Caco-2 (cell line): ENCODE results near the gene OPN5. TPM values are rescaled to one million over a fixed set of nuclear protein-coding genes. Genes with fewer than 3 reads are reported as not detected.
"Not testable (repeated sequence)": the region's sequence is repeated elsewhere in the genome, so short reads cannot be mapped to it uniquely, and the experiment has no call there.

Source experiments
- BruUV-seq: library from RNA; stranded (reverse); fragments of 400-500 nt; replicated peaks from 2 replicates; lab custom pipeline; 2021; lab: Mats Ljungman, UMichigan
- CTCF ChIA-PET: fragments of 300-600 bp; sonication (Branson Sonifier 250); formaldehyde crosslinking; loops from one replicate; lab custom pipeline; 2022; ENCODE audit warnings: antibody characterized with exemption; lab: Charles Lee
- POLR2A ChIA-PET: fragments of 300-600 bp; sonication (Branson Sonifier 250); formaldehyde crosslinking; loops from one replicate; lab custom pipeline; 2022; ENCODE audit warnings: antibody characterized with exemption; lab: Charles Lee
- DNase-seq, 2 experiments: peaks; one replicate each; pipeline versions ENCODE4 v3.0.0 to v3.0.0-alpha.2; 2020 to 2022
- H3K27me3 ChIP-seq: replicated peaks from 2 replicates; pipeline ENCODE4 v1.6.0; 2011; ENCODE audit warnings: low read length; ENCODE audit not compliant: control insufficient read depth, insufficient read depth
- H3K36me3 ChIP-seq: 2 replicates; pipeline ENCODE4 v1.5.1; 2011; ENCODE audit warnings: low read length; ENCODE audit not compliant: control insufficient read depth, insufficient read depth
- H3K4me1 ChIP-seq: fragments of 250-450 bp; sonication (Bioruptor Pico); 2 replicates; pipeline ENCODE4 v1.5.1; 2020; ENCODE audit warnings: mild to moderate bottlenecking
- H3K4me3 ChIP-seq: 2 replicates; pipeline ENCODE4 v1.5.1; 2011; ENCODE audit warnings: low read depth, mild to moderate bottlenecking, control low read depth, low read length
- H3K9me3 ChIP-seq: fragments of 250-450 bp; sonication (Bioruptor Pico); 2 replicates; pipeline ENCODE4 v1.5.1; 2020; ENCODE audit warnings: mild to moderate bottlenecking, moderate library complexity
- H3K27ac Mint-ChIP-seq: one replicate; pipeline ENCODE4 v1.8.0; 2022; ENCODE audit warnings: mixed read lengths; ENCODE audit not compliant: unreplicated experiment
- H3K27me3 Mint-ChIP-seq: one replicate; pipeline ENCODE4 v1.8.0; 2022; ENCODE audit warnings: mixed read lengths; ENCODE audit not compliant: insufficient read depth, unreplicated experiment
- H3K36me3 Mint-ChIP-seq: one replicate; pipeline ENCODE4 v1.8.0; 2022; ENCODE audit warnings: mild to moderate bottlenecking, mixed read lengths; ENCODE audit not compliant: insufficient read depth, unreplicated experiment
- H3K4me1 Mint-ChIP-seq: one replicate; pipeline ENCODE4 v1.8.0; 2022; ENCODE audit warnings: low read depth, mixed read lengths; ENCODE audit not compliant: unreplicated experiment
- H3K4me3 Mint-ChIP-seq: one replicate; pipeline ENCODE4 v1.8.0; 2022; ENCODE audit warnings: mild to moderate bottlenecking, moderate library complexity, mixed read lengths; ENCODE audit not compliant: unreplicated experiment
- H3K9me3 Mint-ChIP-seq: one replicate; pipeline ENCODE4 v1.8.0; 2022; ENCODE audit warnings: mixed read lengths; ENCODE audit not compliant: unreplicated experiment
- CTCF ChIP-seq, 2 experiments: fragments of 200-600 bp in 1 of 2; IDR thresholded peaks; 1 replicate in 1 of 2; 2 replicates in 1 of 2; pipeline versions ENCODE4 v1.5.1 to v1.8.0; 2011 to 2022; ENCODE audit warnings: antibody characterized with exemption in 1 of 2, control low read depth in 1 of 2, inconsistent platforms in 1 of 2, low read depth in 1 of 2, low read length in 1 of 2, mild to moderate bottlenecking in 1 of 2, moderate library complexity in 1 of 2; ENCODE audit not compliant: insufficient read depth in 1 of 2, severe bottlenecking in 1 of 2, unreplicated experiment in 1 of 2
- intact Hi-C: fragments of 100-400 bp; cut with micrococcal nuclease; formaldehyde crosslinking; loops from one replicate; pipeline ENCODE4 v1.10.0; 2022; ENCODE audit not compliant: unreplicated experiment
- total RNA-seq: library from RNA; stranded (reverse); gene quantifications from 2 replicates; pipeline ENCODE4 v1.2.3, GENCODE V29; 2022

The OPN5 gene
- total RNA-seq, 1 experiment from 2014 or later: not detected

GRCh38 chr6:47740714-47741113 lies 41.1 kb upstream of the OPN5 start:
- no TSS peak for BruUV-seq
- Histone ChIP-seq H3K36me3 (no peaks in the 10 kb centered on the region), H3K9me3 (peaks cover 4% of the 10 kb centered on the region; the same call in 1 of the 2 replicates), H3K4me1 (no peaks in the 10 kb centered on the region), H3K27me3 (no peaks in the 10 kb centered on the region), H3K4me3 (no peak overlapping the region)
- H3K4me1 Mint-ChIP-seq: no peaks in the 10 kb centered on the region
- H3K27me3 Mint-ChIP-seq: no peaks in the 10 kb centered on the region
- DNase-seq: no peak
- H3K36me3 Mint-ChIP-seq: no peaks in the 10 kb centered on the region
- POLR2A ChIA-PET: no interaction called here
- intact Hi-C loops: no loop called here
- no peaks in the 10 kb centered on the region for H3K9me3 Mint-ChIP-seq
- no peak for TF ChIP-seq CTCF (IDR thresholded peaks at IDR 0.05; ENCODE audit: insufficient read depth in 1 of 2, low read depth in 1 of 2, low read length in 1 of 2, severe bottlenecking in 1 of 2, unreplicated experiment in 1 of 2)
- CTCF ChIA-PET: no interaction called here
- no peak overlapping the region for H3K4me3 Mint-ChIP-seq
- H3K27ac Mint-ChIP-seq: no peak overlapping the region

GRCh38 chr6:47741807-47742206 lies 40.0 kb upstream of the OPN5 start:
- no peaks in the 10 kb centered on the region for H3K4me1 Mint-ChIP-seq
- DNase-seq: no peak
- CTCF ChIA-PET: no interaction called here
- TF ChIP-seq CTCF (IDR thresholded peaks at IDR 0.05; ENCODE audit: insufficient read depth in 1 of 2, low read depth in 1 of 2, low read length in 1 of 2, severe bottlenecking in 1 of 2, unreplicated experiment in 1 of 2): no peak
- no peaks in the 10 kb centered on the region for H3K36me3 ChIP-seq
- no peak overlapping the region for H3K4me3 ChIP-seq
- no peak overlapping the region for H3K27ac Mint-ChIP-seq
- H3K9me3 ChIP-seq: peaks cover 4% of the 10 kb centered on the region; the same call in 1 of the 2 replicates
- no peaks in the 10 kb centered on the region for H3K27me3 ChIP-seq
- H3K9me3 Mint-ChIP-seq: no peaks in the 10 kb centered on the region
- intact Hi-C loops: no loop called here
- H3K4me3 Mint-ChIP-seq: no peak overlapping the region
- no peaks in the 10 kb centered on the region for H3K27me3 Mint-ChIP-seq
- no peaks in the 10 kb centered on the region for H3K4me1 ChIP-seq
- no TSS peak for BruUV-seq
- POLR2A ChIA-PET: no interaction called here
- no peaks in the 10 kb centered on the region for H3K36me3 Mint-ChIP-seq

GRCh38 chr6:47743744-47744143 lies 38.1 kb upstream of the OPN5 start:
- CTCF ChIA-PET: no interaction called here
- no peaks in the 10 kb centered on the region for H3K36me3 Mint-ChIP-seq

GRCh38 chr6:47745269-47745668 lies 36.6 kb upstream of the OPN5 start:
- H3K9me3 Mint-ChIP-seq, H3K4me1 ChIP-seq, H3K9me3 ChIP-seq, DNase-seq, H3K36me3 ChIP-seq, H3K4me1 Mint-ChIP-seq, BruUV-seq, intact Hi-C loops, H3K27me3 ChIP-seq, H3K27ac Mint-ChIP-seq, H3K4me3 Mint-ChIP-seq, H3K27me3 Mint-ChIP-seq, H3K36me3 Mint-ChIP-seq, H3K4me3 ChIP-seq, CTCF ChIA-PET: not testable (repeated sequence)
- POLR2A ChIA-PET: interaction anchor here (0.6 kb wide), 1 partner anchor 19 kb away, joined by 4 read pairs; no protein-coding TSS in a partner anchor

More at GRCh38 chr6:47743744-47744143, 38.1 kb upstream of the OPN5 start:
- Histone ChIP-seq H3K36me3 (no peaks in the 10 kb centered on the region), H3K27me3 (no peaks in the 10 kb centered on the region), H3K4me3 (no peak overlapping the region), H3K4me1 (no peaks in the 10 kb centered on the region), H3K9me3 (peaks cover 4% of the 10 kb centered on the region; the same call in 1 of the 2 replicates)
- no peak for TF ChIP-seq CTCF (IDR thresholded peaks at IDR 0.05; ENCODE audit: insufficient read depth in 1 of 2, low read depth in 1 of 2, low read length in 1 of 2, severe bottlenecking in 1 of 2, unreplicated experiment in 1 of 2)
- H3K27me3 Mint-ChIP-seq: no peaks in the 10 kb centered on the region
- DNase-seq: no peak
- H3K9me3 Mint-ChIP-seq: no peaks in the 10 kb centered on the region
- intact Hi-C loops: no loop called here
- BruUV-seq: no TSS peak
- POLR2A ChIA-PET: no interaction called here
- no peak overlapping the region for H3K4me3 Mint-ChIP-seq
- H3K4me1 Mint-ChIP-seq: no peaks in the 10 kb centered on the region
- no peak overlapping the region for H3K27ac Mint-ChIP-seq
